ENCODE data around the gene MED26.

The MED26 gene

GRCh38 chr19:16621165-16621800 lies 6.7 kb downstream of the MED26 start:
- H3K4me3 ChIP-seq (ENCODE audit: low read length): no peak overlapping the region
- DNase-seq (ENCODE audit: low read depth): no peak
- no peak for TF ChIP-seq CTCF (conservative IDR thresholded peaks at IDR 0.05; ENCODE audit: low read depth, low read length)

GRCh38 chr19:16620584-16620983 lies 7.4 kb downstream of the MED26 start:
- no peak for TF ChIP-seq CTCF (conservative IDR thresholded peaks at IDR 0.05; ENCODE audit: low read depth, low read length)
- no peak for DNase-seq (ENCODE audit: low read depth)

GRCh38 chr19:16620018-16620417 lies 8.0 kb downstream of the MED26 start:
- no peak for DNase-seq (ENCODE audit: low read depth)
- no peak overlapping the region for H3K4me3 ChIP-seq (ENCODE audit: low read length)
- TF ChIP-seq CTCF (conservative IDR thresholded peaks at IDR 0.05; ENCODE audit: low read depth, low read length): no peak

More at GRCh38 chr19:16620584-16620983, 7.4 kb downstream of the MED26 start:
- H3K4me3 ChIP-seq (ENCODE audit: low read length): no peak overlapping the region

GRCh38 chr19:16619457-16619856 lies 8.5 kb downstream of the MED26 start:
- DNase-seq (ENCODE audit: low read depth): no peak
- H3K4me3 ChIP-seq (ENCODE audit: low read length): no peak overlapping the region
- TF ChIP-seq CTCF (conservative IDR thresholded peaks at IDR 0.05; ENCODE audit: low read depth, low read length): peak; percentile 1

GRCh38 chr19:16618248-16618647 lies 9.8 kb downstream of the MED26 start:
- DNase-seq (ENCODE audit: low read depth): no peak
- TF ChIP-seq CTCF (conservative IDR thresholded peaks at IDR 0.05; ENCODE audit: low read depth, low read length): no peak

GRCh38 chr19:16615808-16616207 lies 12.2 kb downstream of the MED26 start:
- no peak for DNase-seq (ENCODE audit: low read depth)
- H3K4me3 ChIP-seq (ENCODE audit: low read length): no peak overlapping the region
- no peak for TF ChIP-seq CTCF (conservative IDR thresholded peaks at IDR 0.05; ENCODE audit: low read depth, low read length)

More at GRCh38 chr19:16618248-16618647, 9.8 kb downstream of the MED26 start:
- H3K4me3 ChIP-seq (ENCODE audit: low read length): no peak overlapping the region

- no peak for DNase-seq (ENCODE audit: low read depth)
Measured at GRCh38 chr19:16614941-16615340, 13.1 kb downstream of the MED26 start.

More at GRCh38 chr19:16614941-16615340, 13.1 kb downstream of the MED26 start:
- no peak for TF ChIP-seq CTCF (conservative IDR thresholded peaks at IDR 0.05; ENCODE audit: low read depth, low read length)
- H3K4me3 ChIP-seq (ENCODE audit: low read length): no peak overlapping the region

All from retinal pigment epithelial cell (primary cell).